Measurements from ENCODE around the gene GYS1.
"Not testable (repeated sequence)": the region's sequence is repeated elsewhere in the genome, so short reads cannot be mapped to it uniquely, and the experiment has no call there.

The GYS1 gene

GRCh38 chr19:48993175-48994034 is at the start of gene GYS1, which contains the start of gene RUVBL2:
TSS of gene GYS1 (minus strand) at chr19:48993309. CDS start at chr19:48993112, 197 bp downstream.
TSS of gene RUVBL2 (plus strand) at chr19:48993887. CDS start at chr19:48993912, 25 bp downstream.
- DNase-seq (ENCODE audit: low read depth in 2 of 2) = peak; percentile 99

- not testable (repeated sequence) for DNase-seq (ENCODE audit: low read depth in 2 of 2)
Observed at GRCh38 chr19:49042666-49043065, 49.6 kb upstream of the GYS1 start.

- no peak for DNase-seq (ENCODE audit: low read depth in 2 of 2)
Observed at GRCh38 chr19:49042177-49042576, 49.1 kb upstream of the GYS1 start.

- not testable (repeated sequence) for DNase-seq (ENCODE audit: low read depth in 2 of 2)
Observed at GRCh38 chr19:49039736-49040135, 46.6 kb upstream of the GYS1 start.

GRCh38 chr19:49038557-49039276 is 45.6 kb upstream of the GYS1 start:
- not testable (repeated sequence) for DNase-seq (ENCODE audit: low read depth in 2 of 2)

GRCh38 chr19:49038111-49038510 is 45.0 kb upstream of the GYS1 start:
- not testable (repeated sequence) for DNase-seq (ENCODE audit: low read depth in 2 of 2)

GRCh38 chr19:49036815-49037214 is 43.7 kb upstream of the GYS1 start, which contains the start of gene CGB1:
TSS of gene CGB1 (minus strand) at chr19:49036895. CDS start at chr19:49036711, 184 bp downstream.
- peak; percentile 48 to 62 for DNase-seq (ENCODE audit: low read depth in 2 of 2)

- peak; percentile 65 to 79 for DNase-seq (ENCODE audit: low read depth in 2 of 2)
Observed at GRCh38 chr19:49031642-49032301, 38.7 kb upstream of the GYS1 start, which contains the start of gene CGB2. TSS of gene CGB2 (plus strand) at chr19:49031890. CDS start at chr19:49032096, 206 bp downstream.

- not testable (repeated sequence) for DNase-seq (ENCODE audit: low read depth in 2 of 2)
Observed at GRCh38 chr19:49030323-49030722, 37.2 kb upstream of the GYS1 start.

- not testable (repeated sequence) for DNase-seq (ENCODE audit: low read depth in 2 of 2)
Observed at GRCh38 chr19:49029749-49030148, 36.6 kb upstream of the GYS1 start.

- DNase-seq (ENCODE audit: low read depth in 2 of 2) = not testable (repeated sequence)
Observed at GRCh38 chr19:49028686-49029085, 35.6 kb upstream of the GYS1 start.

GRCh38 chr19:49025599-49025998 is 32.5 kb upstream of the GYS1 start:
- not testable (repeated sequence) for DNase-seq (ENCODE audit: low read depth in 2 of 2)

GRCh38 chr19:49025088-49025487 is 32.0 kb upstream of the GYS1 start:
- not testable (repeated sequence) for DNase-seq (ENCODE audit: low read depth in 2 of 2)

- not testable (repeated sequence) for DNase-seq (ENCODE audit: low read depth in 2 of 2)
Observed at GRCh38 chr19:49024233-49024632, 31.1 kb upstream of the GYS1 start, which contains the start of gene CGB3. TSS of gene CGB3 (minus strand) at chr19:49024333. CDS start at chr19:49023971, 362 bp downstream.

- no peak for DNase-seq (ENCODE audit: low read depth in 2 of 2)
Observed at GRCh38 chr19:49022116-49022515, 29.0 kb upstream of the GYS1 start.

GRCh38 chr19:49020931-49021895 is 28.1 kb upstream of the GYS1 start:
- DNase-seq (ENCODE audit: low read depth in 2 of 2) = no peak

- DNase-seq (ENCODE audit: low read depth in 2 of 2) = no peak
Observed at GRCh38 chr19:49020342-49020741, 27.2 kb upstream of the GYS1 start.

GRCh38 chr19:49019242-49019932 is 26.3 kb upstream of the GYS1 start:
- peak; percentile 47 to 65 for DNase-seq (ENCODE audit: low read depth in 2 of 2)

- not testable (repeated sequence) for DNase-seq (ENCODE audit: low read depth in 2 of 2)
Observed at GRCh38 chr19:49018388-49019241, 25.5 kb upstream of the GYS1 start.

Measured in stimulated activated CD4-positive, alpha-beta T cell treated with anti-CD3 and anti-CD28 coated beads, Interleukin-4, amount 100 ng/mL, for 48 hours (primary cell).